Measurements from ENCODE around the gene CCL1.

The CCL1 gene

DNA sequence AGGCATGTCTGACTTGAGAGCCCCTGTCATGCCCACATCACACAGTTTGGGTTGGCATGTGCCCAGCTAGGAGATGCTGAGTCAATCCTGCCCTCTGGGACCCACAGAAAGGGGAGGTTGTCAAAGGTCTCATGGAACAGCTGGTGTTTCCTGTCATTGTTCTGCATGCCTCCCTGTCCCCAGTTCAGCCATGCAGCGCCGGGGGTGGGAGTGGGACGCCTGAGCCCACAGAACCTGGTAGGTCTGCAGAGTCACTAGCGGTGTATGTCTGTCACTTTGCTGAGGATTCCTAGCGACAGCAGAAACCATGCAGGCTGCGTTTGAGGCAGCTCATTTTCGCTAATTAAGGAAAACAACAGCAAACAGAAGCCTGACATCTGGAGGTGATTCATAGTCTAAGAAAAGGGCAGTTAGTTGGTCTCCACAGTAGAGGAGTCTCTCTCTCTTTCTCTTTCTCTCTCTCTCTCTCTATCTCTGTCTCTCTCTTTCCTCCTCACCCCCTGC, 19.6 kb upstream of the CCL1 start:
- no peak for DNase-seq

DNA sequence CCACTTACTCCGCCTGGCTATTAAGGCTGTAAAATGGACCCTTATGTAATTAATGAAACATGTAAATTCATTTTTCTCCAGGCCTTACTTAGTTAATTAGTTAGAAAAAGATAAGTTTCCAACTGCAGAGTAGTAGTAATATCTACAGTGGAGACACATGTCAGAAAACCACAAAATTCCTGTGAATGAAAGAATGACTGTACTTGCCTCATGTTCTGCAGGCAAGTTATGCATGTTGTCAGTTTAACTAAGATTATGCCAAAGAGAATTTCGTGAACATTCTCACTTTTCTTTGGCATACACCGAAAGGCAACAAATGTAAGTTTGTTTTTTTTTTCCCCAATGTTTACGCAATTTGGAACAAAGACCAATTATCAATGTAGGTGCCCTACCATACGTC, 16.8 kb upstream of the CCL1 start:
- no peak for DNase-seq

DNA sequence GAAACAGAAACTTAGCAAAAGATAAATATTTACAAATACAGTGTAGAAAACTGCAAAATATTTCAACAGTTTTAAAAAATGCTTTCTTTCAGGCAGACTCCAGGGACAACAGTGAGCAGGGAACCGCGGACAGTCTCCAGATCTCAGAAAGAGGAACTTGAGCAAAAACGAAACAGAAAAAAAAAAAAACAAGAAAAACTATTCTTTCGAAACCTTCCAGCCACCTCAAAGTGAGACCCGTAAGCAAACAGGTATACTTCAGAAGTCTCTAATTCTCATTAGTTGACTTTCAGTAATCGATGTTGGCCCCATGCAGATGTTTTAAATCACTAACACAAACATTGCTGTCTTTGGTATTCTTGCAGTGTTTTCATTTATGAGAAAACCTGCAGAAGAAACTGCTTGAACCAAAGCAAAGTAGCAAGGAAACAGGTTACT, 15.7 kb upstream of the CCL1 start:
- DNase-seq = no peak

DNA sequence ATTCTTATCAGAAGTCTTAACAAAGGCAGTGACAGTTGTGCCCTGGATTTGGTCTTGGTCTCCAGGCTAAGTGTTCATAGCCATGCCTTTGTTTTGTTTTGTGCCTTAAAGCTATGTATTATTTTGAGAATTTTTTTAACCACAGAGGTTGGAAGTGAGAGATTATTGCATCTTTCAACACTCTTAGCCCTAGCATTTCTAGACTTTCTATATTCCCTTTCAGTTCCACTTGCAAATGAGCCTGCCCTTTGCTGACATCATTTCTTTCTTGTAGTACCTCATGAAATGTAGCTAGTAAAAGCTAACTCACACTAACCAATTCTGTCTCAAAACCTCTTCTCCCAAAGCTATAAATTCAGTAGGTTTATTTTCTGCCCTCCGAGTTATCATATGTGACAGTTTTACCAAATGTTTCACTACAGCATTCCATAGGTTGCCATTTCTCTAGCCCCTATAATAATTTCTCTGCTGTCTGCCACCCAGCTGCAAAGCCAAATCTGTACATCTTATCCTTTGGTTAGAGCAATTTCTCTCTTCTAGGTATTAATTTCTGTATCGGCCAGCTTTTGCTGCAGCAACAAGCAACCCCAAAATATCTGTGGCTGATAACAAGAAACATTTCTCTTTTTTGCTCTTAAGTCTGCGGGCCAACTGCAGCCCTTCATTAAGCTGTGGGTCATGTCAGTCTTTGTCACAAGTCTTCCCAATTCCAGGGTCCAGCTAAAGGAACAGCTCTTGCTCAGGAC, 14.2 kb upstream of the CCL1 start:
- no peak for DNase-seq

DNA sequence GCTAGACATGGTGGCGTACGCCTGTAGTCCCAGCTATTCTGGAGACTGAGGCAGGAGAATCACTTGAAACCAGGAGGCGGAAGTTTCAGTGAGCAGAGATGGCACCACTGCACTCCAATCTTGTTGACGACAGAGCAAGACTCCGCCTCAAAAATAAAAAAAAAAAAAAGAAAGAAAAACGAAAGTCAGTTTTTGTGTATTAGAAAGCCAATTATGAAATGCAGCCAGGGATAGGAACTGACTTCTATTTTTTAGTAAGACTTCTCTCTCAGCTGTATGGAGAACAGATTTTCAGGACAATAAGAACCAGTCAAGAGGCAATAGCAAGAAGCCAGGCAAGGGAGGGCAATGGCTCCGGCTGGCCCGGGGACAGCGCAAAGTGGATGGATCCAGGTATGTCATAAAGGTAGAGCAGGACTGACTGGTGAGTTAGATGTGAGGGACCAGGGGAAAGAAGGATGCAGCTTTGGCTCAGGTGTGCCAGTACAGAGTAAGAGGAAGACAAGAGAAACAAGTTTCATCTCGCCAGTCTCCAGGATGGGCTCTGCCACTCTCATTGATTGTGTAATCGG, 12.5 kb upstream of the CCL1 start:
- DNase-seq = no peak

DNA sequence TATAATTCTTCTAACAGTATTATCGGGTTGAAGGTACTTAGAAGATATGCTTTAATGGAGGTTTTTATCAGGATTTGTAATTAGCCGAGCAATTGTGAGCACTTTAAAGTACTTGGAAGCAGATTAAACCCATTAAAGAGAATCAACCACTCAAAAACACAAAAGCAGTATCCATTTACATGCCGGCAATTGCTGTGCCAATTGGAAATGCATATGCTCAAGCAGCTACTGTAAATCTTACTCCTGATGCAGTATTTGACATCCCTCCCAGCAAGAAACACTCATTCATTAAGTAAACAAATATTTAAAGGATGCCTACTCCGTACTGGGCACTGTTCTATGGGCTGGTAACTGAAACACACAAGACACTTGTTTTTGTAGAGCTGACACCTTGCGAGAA, 11.4 kb upstream of the CCL1 start:
- DNase-seq = peak; percentile 80

DNA sequence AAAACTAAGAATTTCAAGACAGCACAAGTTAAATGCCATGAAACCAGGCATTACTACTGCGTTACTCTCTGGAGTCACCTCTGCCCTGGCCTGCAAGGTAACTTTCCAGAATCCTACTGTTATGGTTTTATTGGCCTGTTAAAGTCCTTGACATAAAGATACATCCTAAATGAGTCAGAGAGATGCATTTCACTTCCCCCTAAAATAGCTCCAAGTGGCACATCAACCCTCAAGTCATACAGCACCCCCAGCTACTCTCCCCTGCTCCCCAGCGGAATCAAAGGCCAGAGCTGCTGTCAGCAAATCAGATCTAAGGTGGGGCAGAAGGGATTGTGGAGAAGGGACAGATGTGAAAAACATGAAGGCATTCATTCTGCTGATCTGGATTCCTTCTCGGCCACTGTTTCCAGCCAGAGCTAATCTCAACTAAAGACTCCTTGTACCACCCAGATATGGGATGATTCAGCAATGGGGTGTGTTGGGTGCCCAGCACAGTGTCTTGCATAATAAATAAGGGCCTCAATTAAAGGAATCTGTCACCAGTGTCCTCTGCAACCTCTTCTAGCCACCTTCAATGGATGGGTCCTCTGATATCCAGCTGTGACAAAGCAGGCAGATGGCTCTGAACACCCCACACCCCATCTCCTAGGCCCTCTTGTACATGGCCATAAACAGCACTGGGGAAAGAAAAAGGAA, 8.5 kb upstream of the CCL1 start:
- DNase-seq = no peak

DNA sequence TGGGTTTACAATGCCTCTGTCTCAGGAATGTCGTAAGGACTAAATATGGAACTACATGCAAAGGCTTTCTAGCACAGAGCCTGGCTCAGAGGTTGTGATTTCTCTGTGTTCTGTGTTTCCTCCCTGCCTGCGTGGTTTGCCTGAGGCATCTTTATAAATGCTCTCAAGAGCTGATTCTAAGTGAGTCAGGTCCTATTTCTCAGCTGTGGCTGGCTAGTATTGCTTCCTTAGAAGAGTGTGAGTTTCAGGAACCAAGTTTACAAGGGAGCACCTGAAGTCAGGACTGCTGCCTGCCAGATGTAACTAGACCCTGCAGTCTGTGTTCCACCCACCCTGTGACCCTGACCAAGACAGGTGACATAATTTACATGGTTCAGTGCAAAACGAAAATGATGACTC, 8.0 kb upstream of the CCL1 start:
- no peak for DNase-seq

DNA sequence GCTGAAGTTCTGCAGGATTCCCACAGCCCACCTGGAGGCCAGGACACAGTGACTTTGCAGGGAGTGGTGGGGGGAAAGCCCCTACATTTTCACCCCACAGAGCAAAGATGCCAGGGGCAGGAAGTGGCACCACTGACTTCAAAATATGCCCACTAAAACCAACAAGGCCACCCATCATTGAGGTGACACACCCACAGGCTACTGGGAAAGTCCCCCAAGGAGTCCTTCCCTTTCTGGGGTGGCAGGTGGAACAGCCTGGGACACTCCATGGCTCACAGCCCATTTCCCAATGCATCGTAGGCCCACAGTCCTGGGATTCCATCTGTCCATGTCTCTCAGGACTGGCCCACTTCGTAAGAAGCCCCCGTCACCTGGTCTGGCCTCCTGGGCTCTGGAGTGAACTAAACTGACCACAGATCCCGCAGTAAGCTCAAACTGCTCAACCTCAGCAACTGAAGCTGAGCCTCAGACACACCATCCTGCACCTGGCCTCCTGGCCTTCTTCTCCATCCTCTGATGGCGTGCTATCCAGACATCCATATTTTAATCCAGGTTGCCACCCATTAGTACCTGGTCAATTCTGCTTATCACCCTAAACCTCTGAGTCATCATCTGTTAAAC, 7.5 kb upstream of the CCL1 start:
- DNase-seq = no peak

DNA sequence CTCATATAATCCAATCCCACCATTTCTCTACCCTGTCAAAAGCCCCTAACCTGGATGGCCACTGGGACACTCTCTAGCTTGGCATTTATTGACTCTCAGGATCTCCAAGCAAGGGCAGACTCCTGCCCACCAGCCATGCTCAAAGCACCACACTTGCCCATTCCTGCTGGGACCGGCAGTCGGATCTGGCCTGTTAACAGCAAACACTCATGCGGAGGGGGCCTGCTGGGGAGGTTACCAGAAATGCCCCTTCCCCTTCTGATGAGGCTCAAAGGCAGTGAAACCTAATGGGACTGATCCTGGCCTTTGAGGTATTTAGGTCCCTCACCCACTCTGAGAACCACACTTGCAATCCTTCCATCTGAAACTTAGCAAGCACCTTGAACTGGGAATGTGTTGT, 6.5 kb upstream of the CCL1 start:
- DNase-seq = no peak

DNA sequence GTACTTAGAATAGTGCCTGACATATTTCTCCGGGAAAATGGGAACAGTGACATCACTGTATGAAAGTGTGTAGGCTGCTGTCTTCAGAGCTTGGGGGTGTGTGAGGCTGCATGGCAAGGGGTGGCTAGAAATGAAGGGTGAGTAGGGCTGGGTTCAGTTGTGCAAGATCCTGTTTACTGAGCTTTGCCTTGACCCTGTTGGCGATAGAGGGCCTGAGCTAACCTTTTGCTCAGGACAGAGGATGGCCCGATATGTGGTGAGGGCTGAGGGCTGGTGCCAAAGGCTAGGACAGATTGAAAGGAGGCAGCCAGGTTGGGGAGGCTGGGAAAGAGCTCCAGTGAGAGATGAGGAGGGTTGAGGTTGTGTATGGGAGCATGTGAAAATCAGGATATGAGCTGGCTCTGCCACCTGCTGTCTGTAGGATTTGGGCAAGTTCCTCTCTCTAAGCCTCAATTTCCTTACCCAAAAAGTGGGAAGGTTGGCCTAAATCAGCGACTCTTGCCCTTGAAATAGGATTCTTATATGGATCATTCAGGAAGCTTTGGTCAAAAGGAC, 6.0 kb upstream of the CCL1 start:
- DNase-seq = no peak

DNA sequence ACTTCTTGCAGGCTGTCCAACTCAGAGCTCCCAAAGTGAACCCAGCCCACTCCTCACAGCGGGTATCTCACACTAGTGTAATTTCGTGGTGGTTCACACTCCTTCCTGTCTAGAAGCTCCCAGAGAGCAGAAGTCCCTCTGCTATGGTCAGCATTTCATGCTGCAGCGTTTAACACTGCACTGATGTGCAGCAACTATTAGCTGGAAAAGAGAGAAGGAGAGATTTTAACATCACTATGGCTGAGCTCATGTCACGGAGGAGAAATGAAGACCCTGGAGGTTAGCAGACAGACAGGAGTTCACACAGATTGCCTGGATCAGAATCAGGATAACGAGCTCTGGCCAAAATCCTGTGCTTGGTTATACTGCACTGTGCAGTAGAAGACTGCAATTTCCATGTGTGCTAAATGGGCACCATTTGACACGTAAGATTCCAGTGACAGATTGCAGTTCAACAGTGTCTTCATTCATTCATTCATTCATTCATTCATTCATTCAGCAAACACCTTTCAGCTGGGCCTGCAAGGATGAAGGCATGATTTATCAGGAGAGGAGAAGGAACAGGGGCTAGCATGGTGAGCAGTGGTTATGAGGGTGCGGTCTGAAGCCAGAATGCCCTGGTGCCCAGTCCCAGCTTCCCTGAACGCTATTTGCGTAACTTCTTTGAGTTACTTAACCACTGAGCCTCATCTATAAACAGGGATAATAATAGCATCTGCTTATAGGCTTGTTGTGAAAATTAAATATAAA, 5.3 kb upstream of the CCL1 start:
- no peak for DNase-seq

DNA sequence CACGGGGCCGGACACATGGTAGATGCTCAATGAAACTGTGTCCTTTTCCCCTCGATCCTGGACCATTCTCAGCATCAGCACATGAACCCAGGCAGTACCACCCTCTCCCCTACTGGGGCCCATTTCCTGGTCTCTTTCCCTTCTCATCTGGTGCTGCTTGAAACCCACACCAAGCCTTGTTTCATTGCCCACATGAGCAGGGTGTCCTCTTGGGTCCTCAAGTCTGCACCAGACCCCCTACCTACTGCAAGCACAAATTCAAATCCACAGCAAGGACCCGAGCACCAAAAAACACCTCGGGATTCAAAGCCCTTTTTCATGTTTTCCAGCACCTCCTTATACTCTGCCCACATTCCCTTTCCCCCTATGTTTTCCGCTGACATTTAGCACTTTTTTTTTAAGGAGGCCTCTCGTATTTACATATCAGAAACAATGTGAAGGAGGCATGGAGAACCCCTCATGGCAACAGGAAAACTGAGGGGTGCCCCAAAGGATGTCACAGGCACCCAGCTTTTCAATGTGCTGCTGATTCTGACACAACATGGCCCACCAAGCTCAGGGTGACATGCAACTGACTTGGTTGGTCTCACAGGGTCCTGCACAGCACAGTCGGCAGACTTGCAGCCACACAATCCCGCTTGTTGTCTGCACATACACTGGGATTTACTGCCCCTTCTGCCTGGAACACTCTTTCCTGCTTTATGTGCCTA, 4.6 kb upstream of the CCL1 start:
- no peak for DNase-seq

DNA sequence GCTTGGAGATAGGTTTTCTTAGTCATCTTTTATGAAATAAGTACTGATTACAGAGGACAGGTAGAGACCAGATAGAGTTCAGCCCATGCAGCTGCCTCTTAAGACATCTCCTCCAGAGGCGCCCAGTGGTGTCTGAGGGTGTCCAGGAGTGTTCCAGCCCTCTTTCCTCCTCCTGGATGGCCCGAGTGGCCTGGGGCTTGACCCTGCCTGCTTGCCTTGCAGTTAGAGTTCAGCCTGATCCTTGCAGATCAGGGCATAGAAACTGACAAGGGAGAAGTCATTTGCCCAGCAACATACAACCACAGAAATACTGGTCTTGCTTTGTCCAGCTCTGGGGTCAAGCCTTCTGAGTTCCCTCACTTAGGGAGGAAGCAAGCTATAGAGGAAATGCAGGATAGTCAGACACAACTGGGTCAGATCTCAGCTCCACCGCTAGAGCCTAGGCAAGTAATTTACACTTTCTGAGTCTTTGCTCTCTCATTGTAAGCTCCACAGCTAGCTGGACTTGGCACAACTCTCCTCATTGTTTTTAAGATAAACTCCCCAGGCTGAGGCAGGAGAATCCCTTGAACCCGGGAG, 3.6 kb upstream of the CCL1 start:
- DNase-seq = no peak

DNA sequence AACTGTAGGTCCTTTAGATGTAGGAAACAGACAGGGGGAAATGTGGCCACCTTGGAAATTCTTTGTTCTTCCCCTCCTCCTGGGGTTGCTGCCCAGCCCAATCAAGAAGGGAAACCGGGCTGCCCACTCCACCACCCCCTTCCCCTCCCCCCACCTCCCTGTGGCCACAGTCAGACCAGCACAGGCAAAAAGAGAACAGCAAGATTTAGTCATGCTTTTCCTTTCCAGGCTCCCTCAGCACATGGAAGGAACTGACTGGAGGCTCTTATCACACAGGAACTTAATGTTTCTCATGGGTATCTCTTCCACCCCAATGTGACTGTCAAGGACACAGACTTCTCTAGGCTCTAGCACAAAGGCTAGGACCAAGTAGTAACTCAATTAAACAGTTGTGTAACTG, 3.0 kb upstream of the CCL1 start:
- no peak for DNase-seq

DNA sequence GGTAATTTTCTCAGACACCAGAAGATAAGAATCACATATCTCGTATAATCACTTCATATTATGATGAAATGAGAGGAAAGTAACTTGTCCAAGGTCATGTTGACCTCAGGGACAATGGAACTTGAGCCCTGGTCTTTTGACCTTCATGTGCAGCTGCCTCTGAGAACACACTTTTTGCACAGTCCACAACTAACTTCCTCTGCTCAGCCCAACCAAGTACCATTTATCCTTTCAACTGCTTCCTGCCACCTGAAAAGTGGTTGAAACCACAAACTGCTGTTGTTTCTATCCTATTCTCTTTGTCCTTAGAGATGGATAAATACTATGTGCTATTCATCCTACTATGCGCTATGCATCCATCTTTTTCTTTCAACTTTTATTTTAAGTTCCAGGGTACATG, 2.3 kb upstream of the CCL1 start:
- no peak for DNase-seq

DNA sequence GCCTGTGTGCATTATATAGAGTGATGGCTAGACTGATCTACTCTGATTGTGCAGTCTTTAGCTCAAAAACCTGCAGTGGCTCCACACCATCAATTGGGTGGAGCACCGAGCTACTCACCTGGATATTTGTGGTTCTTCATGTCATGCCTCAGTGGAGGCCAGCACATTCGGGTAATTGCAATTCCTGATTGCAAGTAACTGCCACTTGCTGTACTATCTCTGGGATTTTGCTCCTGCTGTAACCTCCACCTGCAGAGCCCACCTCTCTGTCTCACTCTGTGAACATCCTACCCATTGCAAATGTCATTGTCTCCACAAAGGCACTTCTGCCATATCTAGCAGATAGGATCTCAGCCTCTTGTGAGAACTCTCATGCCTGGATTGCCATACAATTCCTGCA, 1.7 kb upstream of the CCL1 start:
- no peak for DNase-seq

DNA sequence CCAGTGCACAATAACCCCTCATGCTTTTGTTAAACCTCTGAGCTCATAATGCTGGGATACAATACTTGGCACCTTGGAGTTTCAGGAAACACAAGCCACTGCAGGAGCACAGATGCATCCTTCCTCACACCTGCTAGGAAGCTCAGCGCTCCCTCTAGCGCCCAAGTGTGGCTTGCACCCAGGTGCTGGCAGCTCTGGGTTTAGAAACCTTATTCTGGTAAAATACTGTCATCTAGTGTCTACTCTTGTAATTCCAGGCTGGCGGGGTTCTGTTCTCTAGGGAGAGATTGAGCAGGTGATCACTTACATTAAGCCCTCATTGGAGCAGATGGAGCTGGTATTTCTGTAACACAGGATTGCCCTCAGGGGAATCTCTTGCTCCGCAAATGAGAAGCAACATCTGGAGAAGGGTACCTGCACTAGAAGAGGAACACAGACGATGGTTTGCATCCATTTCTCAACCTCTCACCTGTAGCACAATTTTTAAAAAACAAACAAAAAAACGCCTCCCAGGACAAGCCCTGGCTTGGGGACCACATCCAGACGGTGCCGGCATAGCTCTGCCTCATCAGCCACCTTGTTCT, 1.5 kb downstream of the CCL1 start:
- DNase-seq = peak; percentile 93

DNA sequence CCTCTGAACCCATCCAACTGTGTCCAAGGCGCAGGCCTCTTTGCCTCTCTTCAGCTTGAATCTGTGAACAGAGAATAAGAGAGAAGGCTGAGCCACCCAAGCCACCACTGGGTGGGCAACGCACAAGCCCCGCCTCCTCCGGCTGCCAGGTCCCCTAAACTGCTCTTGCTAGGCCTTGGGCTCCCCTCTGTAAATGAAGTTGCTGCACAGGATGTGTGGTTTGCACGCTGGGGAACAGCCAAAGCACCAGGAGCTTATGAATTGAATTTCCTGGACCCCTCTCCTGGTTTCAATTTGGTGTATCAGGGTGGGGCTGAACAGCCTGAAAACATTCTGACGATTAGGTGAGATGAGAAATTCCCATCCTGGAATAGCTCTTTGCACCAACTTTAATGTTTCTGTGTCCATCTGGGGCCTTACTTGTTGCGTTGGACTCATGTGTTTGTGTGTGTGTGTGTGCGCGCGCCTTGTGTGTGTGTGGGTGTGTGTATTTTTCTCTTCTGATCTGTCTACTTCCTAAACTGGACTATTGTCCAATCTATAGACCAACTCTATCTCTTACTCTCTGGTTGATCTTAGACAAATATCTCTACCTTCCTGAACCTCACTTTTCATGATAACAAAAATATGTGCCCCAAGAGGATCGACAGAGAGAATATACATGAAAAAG, 2.3 kb downstream of the CCL1 start:
- no peak for DNase-seq

DNA sequence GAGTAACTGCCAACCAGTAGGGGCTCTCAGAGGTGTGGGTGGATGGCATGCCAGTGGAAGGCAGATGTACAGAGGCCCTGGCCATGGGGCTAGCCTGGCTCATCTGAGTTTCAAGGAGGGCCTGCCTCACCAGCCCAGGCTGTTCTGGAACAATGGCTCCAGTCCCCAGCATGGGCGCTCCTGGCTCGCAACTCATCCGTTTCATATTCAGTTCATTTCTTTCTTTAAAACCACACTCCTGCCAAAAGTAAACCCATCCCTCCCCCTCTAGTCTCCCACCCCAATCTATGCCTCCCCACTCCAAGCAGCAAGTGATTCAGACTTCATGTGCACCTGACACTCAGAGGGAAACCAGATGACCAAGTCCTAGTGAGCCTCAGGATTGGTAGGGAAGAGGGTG, 4.4 kb downstream of the CCL1 start:
- no peak for DNase-seq

DNA sequence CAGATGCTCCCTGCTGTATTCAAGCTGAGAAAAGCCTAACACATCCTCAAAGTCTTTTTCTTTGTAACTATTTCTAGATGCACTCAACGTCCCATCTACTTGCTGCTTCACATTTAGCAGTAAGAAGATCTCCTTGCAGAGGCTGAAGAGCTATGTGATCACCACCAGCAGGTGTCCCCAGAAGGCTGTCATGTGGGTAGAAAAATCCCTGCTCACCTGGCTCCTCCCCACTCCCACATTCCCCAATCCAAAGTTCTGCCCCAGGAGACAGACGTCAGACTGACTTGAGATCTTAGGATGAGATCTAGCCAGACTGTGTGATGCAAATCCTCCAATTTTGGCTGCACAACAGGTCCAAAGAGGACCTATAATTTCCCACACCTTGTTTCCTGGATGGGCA, 5.6 kb downstream of the CCL1 start:
- no peak for DNase-seq
